HCT116 (cell line): ENCODE measurements around the gene FNDC8.

Experiments used
- CTCF ChIP-seq, 3 experiments: fragments of 200-600 bp in 1 of 3; sonication (generic) in 1 of 3; IDR thresholded peaks in 2 of 3; conservative IDR thresholded peaks in 1 of 3; 2 replicates each; pipeline ENCODE4 v1.5.1; 2012 to 2017; ENCODE audit warnings: low read depth in 2 of 3, low read length in 2 of 3, antibody characterized with exemption in 1 of 3, borderline replicate concordance in 1 of 3, control low read depth in 1 of 3, mild to moderate bottlenecking in 1 of 3, mixed read lengths in 1 of 3, mixed run types in 1 of 3, moderate library complexity in 1 of 3; ENCODE audit not compliant: insufficient read depth in 1 of 3
- TCF7L2 ChIP-seq: IDR thresholded peaks from 2 replicates; pipeline ENCODE4 v1.7.0; 2011; ENCODE audit warnings: borderline replicate concordance, inconsistent platforms; ENCODE audit not compliant: insufficient read depth, insufficient read length; ENCODE audit errors: extremely low read depth

DNA sequence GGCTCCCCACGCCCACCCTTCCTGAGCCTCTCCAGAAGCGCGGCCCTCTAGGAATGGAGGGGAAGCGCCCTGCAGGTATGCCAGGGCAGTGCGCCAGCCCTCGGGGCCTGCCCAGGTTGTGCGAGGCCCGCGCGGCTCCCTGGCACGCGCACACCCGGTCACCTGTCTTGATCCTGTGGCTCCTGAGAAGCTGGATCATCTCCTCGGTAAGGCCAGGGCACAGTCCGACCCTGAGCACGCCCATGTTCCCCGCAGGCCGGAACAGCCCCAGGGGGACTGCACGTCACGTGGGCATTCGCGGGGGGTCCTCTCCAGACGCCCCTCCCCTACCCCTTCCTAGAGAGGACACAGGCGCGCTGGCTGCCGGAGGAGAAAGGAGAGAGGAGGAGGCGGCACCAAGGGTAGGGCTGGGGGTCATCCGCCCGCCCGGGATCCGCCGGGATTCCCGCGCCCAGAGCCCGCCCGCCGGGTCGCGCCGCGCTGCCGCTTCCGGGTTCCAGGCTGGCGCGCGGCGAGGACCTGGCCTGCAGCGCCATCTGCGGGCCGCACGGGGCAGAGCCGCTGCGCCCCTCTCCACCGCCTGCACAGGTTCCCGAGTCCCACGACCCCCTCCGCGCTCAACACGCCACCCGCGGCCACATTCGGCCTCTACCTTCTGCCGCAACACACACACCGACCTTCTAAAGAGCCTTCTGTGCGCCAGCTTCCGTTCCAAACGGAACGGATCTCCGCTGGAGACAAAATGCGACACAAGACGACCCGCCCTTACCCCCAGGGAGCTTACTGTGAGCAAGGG, 1.8 kb upstream of the FNDC8 start, which contains the start of gene RAD51D:
- TF ChIP-seq CTCF (IDR thresholded peaks at IDR 0.05 in 2 of 3, conservative IDR thresholded peaks at IDR 0.05 in 1 of 3; ENCODE audit: borderline replicate concordance in 1 of 3, insufficient read depth in 1 of 3, low read depth in 2 of 3, low read length in 2 of 3) (peak; percentile 58 to 88 (median 84); a peak in 5 of 6 replicates), TCF7L2 (no peak)
